ENCODE data around the gene ESYT3.
"Not testable (repeated sequence)": the region's sequence is repeated elsewhere in the genome, so short reads cannot be mapped to it uniquely, and the experiment has no call there.

ESYT3 gene

GRCh38 chr3:138461896-138462295 lies 27.5 kb downstream of the ESYT3 start:
- DNase-seq (ENCODE audit: low read depth) = no peak

- no peak for DNase-seq (ENCODE audit: low read depth)
Observed at GRCh38 chr3:138463724-138464490, 29.5 kb downstream of the ESYT3 start.

- DNase-seq (ENCODE audit: low read depth) = no peak
Observed at GRCh38 chr3:138464491-138464860, 30.1 kb downstream of the ESYT3 start.

DNA sequence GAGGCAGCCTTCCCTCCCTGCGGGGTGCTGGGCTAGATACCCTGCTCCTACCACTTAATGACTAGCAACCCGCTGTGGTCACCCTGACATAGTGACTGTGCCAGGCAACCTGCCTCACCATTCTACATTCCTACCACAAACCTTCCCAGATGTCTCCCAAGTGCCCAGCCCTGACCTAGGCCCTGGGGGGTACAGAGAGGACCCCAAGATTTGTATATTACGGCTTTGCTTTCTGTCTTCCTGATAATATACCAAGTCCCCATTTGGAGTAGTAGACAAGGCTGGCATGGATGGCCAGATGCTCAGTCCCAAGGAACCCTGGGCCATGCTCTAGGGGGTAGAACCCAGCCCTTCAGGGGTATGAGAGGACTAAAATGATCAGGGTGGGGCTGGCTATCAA lies 31.0 kb downstream of the ESYT3 start:
- DNase-seq (ENCODE audit: low read depth) = no peak

DNA sequence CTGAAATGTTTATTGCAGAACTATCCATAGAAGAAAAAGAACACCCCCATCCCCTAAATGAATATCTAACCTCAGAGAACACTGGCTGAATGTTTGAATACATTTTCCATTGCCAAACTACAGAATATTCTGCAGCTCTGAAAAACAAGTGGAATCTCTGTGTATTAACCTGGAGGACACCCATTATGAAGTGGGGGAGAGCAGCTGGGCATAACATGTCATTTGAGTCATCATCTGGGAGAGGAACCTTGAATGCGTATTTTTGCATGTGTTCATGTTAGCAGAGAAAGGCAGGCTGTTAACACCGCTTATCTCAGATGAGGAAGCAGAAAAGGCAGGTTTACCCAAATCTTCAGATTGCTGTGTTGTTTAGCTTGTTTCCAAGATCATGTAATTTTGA lies 31.5 kb downstream of the ESYT3 start:
- DNase-seq (ENCODE audit: low read depth) = no peak

DNA sequence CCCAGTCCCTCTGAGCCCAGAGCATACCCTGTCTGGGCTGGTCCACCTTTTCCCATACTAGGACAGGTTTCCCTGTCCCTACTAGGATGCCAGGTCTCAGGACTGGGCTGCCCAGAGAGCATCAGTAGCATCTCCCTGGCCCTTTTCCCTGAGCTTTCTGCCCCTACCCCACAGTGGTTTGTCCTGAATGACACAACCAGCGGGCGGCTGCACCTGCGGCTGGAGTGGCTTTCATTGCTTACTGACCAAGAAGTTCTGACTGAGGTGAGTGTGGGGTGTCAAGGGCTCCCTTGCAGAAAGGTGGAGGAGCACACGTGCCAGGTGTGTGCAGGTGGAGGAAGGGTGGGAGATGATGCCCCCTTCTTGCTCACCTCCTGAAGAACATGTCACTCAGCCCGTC lies 33.5 kb downstream of the ESYT3 start:
- DNase-seq (ENCODE audit: low read depth) = no peak

GRCh38 chr3:138468451-138468850 lies 34.0 kb downstream of the ESYT3 start:
- no peak for DNase-seq (ENCODE audit: low read depth)

DNA sequence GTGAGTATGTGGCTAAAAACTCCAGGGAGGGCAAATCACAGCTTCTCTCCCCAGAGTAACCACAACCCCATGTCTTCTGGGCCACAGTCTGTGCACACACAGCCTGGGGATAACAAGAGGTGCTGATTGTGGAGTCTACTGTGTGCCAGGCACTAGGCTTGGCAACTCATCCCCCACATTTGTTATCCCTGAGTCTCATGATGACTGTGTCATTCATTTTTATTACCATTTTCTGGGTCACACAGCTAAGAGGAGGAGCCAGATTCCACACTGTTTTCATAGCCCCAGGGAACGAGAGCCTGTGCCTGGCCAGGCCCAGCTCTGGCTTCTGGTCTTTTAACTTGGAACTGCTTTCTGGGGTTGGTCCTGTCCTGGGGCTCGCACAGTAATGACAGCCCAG lies 34.5 kb downstream of the ESYT3 start:
- DNase-seq (ENCODE audit: low read depth) = no peak

DNA sequence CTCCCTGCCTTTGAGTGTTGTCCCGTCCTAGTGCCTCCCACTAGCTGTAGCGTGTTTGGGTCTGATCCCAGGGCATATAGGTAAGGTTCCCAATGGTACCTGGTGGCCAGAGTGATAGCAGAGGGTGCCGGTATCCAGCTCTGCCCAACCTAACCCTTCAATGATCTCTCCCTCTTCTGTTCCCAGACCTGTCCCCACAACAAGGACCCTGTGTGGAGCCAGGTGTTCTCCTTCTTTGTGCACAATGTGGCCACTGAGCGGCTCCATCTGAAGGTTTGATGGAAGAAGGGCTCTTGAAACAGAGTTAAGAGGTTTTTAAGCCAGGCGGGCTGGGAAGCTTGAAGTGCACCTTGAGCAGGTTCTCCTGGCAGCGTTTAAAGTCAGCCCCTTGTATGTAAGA lies 35.5 kb downstream of the ESYT3 start:
- DNase-seq (ENCODE audit: low read depth) = no peak

DNA sequence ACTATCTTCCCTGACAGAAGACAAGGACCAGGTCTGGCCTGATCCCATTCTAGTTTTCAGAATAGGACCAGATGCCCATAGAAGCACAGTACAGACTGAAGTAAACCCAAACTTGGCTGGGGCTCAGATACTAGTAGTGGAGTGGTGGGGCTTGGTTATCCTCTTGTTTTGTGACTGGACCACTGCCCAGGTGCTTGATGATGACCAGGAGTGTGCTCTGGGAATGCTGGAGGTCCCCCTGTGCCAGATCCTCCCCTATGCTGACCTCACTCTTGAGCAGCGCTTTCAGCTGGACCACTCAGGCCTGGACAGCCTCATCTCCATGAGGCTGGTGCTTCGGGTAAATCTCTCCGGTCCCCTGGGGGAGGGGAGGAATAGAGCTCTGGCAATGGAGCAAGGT lies 36.3 kb downstream of the ESYT3 start:
- DNase-seq (ENCODE audit: low read depth) = no peak

DNA sequence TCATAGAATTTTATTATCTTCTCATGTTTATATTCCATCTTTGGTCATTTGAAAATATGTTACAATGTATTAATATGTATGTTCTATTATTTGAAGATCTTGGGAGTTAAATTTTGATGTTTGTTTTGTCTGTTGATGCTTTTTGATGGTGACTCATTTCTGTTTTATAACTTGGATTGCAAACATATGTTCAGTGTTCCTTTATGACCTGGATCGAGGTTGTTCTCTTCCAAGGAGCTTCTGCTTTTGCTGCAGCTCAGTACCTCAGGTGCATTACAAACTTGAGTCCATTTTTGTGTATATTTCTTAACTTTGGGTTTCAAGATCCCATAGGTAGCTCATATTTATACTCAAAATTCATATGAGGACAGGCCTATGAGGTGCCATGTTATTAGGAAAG lies 37.1 kb downstream of the ESYT3 start:
- DNase-seq (ENCODE audit: low read depth) = no peak

DNA sequence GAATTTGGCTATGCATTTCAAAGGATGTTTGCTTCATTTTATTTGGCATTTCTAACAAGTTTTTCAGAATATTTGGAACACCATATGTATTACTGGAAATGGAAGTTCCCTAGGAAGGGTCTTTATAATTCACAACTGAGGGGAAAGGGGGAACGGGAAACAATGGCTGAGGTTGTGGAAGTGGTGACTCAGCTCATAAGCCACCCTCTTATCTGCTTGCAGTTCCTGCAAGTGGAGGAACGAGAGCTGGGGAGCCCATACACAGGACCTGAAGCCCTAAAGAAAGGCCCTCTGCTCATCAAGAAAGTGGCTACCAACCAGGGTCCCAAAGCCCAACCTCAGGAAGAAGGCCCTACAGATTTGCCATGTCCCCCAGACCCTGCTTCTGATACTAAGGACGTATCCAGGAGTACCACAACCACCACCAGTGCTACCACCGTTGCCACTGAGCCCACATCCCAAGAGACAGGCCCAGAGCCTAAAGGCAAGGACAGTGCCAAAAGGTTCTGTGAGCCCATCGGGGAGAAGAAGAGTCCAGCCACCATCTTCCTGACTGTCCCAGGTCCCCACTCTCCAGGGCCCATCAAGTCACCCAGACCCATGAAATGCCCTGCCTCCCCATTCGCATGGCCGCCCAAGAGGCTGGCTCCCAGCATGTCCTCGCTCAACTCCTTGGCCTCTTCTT lies 37.9 kb downstream of the ESYT3 start:
- no peak for DNase-seq (ENCODE audit: low read depth)

DNA sequence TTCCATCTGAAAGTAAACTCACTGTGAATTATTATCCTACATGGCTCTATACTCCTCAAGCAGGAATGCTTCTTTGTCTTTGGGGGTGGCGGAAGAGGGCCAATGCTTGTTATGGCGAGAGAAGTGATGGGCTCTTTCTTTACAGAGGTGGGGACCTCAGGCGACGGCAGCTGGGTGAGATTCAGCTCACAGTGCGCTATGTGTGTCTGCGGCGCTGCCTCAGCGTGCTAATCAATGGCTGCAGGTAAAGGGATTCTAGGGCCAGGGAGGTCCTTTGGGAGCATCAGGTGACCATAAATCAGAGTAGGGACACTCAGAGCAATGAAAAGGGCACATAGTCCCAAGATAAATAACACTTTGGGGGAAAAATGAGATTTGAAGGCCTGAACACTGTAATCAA lies 39.0 kb downstream of the ESYT3 start:
- no peak for DNase-seq (ENCODE audit: low read depth)

DNA sequence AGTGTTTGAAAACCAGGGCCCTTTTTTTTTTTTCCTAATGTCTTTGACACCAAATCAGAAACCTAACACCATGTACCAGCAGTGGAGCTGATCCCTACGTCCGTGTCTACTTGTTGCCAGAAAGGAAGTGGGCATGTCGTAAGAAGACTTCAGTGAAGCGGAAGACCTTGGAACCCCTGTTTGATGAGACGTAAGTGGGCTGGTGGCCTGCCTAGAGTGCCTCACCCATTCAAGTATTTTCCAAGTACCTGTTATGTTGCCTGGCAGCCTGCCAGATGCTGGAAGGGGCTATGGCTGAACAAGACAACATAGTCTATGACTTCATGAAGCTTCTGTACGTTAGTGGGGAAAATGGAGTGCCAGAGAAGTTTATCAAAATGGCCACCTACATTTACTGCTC lies 39.7 kb downstream of the ESYT3 start:
- no peak for DNase-seq (ENCODE audit: low read depth)

GRCh38 chr3:138476526-138476925 lies 42.1 kb downstream of the ESYT3 start:
- DNase-seq (ENCODE audit: low read depth) = no peak

DNA sequence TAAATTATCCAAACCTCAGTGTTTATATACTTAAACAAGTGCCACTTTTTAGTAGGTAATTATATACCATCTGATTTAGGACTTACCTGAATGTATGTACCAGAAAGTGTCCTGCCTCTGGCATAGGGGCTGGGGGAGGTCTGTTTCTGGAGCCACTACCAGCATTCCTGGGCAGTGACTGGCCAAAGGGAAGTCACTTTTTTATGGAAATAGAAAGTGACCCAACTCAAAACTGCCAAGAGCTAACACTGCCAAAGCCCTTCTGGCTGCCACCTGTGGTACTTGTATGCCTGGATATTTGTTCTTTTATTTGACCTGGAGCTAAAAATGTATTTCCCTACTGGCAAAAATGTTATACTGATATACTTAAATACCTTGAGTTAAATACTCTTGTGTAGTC lies 42.7 kb downstream of the ESYT3 start:
- no peak for DNase-seq (ENCODE audit: low read depth)

- DNase-seq (ENCODE audit: low read depth) = no peak
Observed at GRCh38 chr3:138477801-138478200, 43.4 kb downstream of the ESYT3 start.

DNA sequence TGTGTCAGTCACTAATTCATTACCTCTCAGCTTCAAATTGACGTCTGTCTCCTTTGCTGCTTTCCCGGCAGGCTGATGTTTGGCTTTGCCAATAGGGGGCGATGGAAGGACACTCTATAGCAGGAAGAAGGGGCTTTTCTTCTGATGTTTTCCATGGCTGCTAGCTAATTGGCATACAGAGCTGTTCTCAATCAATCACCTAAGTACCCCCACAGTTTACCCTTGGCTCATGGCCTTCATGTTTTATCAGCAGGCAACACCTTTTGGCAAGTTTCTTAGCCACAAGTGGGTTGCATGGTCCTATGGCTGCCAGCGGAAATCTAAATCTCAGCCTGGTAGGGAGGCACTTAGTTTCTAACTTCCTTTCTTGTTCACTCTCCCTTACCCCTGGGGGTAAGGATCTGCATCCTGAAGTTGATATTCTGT lies 45.0 kb downstream of the ESYT3 start:
- DNase-seq (ENCODE audit: low read depth) = no peak

GRCh38 chr3:138484672-138485071 lies 50.3 kb downstream of the ESYT3 start:
- DNase-seq (ENCODE audit: low read depth) = not testable (repeated sequence)

DNA sequence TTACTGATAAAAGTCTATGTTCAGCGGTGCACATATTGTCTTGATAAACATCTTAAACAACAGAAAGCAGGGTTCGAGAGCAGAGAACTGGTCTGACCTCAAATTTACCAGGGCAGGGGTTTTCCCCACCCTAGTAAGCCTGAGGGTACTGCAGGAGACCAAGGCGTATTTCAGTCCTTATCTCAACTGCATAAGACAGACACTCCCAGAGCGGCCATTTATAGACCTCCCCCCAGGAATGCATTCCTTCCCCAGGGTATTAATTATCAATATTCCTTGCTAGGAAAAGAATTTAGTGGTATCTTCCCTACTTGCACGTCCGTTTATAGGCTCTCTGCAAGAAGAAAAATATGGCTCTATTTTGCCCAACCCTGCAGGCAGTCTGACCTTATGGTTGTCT lies 52.2 kb downstream of the ESYT3 start:
- not testable (repeated sequence) for DNase-seq (ENCODE audit: low read depth)

GRCh38 chr3:138491971-138492370 lies 57.6 kb downstream of the ESYT3 start:
- no peak for DNase-seq (ENCODE audit: low read depth)

DNA sequence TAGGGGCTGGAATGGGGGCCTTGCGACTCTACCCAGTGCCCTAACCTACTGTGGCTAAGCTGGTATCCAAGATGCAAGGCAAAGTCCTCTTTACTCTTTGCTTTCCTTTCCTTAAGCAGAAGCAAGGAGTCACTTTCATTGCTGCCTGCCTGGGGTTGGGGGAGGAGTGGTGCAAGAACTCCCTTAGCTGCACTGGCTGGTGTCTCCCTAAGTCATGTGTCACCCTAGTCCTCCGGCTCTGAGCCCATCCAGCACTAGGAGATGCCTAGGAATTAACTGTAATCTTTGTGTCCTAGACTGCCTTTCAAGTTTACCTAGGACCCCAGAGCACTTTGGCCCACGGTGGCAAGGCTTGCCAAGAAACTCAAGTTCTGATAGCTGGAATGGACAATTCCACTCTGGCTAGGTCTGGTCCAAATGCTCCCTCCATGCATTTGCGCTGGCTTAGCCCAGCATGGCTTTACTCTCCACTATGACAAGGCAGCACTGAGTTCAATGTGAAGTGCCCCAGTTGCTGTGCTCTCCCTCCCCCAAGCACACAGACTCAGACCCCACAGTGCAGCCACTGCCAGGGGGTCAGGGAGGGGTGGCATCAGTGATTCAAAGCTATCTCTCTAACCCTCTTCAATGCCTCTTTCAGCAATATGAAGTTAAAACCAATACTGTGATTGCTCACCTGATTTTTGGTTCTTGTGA lies 58.7 kb downstream of the ESYT3 start:
- DNase-seq (ENCODE audit: low read depth) = no peak
